Fibroblast of skin of back (primary cell): ENCODE measurements around the gene CCDC69. TPM values are rescaled to one million over a fixed set of nuclear protein-coding genes. Genes with fewer than 3 reads are reported as not detected.
A peak's percentile ranks its signal among the peaks of the same experiment; 100 is the strongest.
"Not testable (repeated sequence)": the region's sequence is repeated elsewhere in the genome, so short reads cannot be mapped to it uniquely, and the experiment has no call there.

Source experiments
- DNase-seq: peaks from one replicate; pipeline ENCODE4 v3.0.0-alpha.2; 2013
- polyA plus RNA-seq, 2 experiments: library from polyadenylated mRNA; unstranded; fragments of 120-200 nt; gene quantifications; one replicate each; pipeline ENCODE4 v1.2.1, GENCODE V29; 2013; ENCODE audit not compliant: insufficient read length in 2 of 2

Gene CCDC69
- polyA plus RNA-seq (2013, experiment 1 of 2; ENCODE audit: insufficient read length), result 1.2 TPM
- 0.73 TPM for polyA plus RNA-seq (2013, experiment 2 of 2; ENCODE audit: insufficient read length)

- peak; percentile 70 for DNase-seq
These were observed at the start of gene CCDC69 for GRCh38 chr5:151223447-151224264. CCDC69 (minus strand) TSS chr5:151224092; CDS start chr5:151223970, 122 bp downstream.

GRCh38 chr5:151271336-151271735 is 47.4 kb upstream of the CCDC69 start:
- no peak for DNase-seq

GRCh38 chr5:151270599-151270998 is 46.7 kb upstream of the CCDC69 start:
- peak; percentile 7 for DNase-seq

GRCh38 chr5:151267491-151268260 is 43.8 kb upstream of the CCDC69 start:
- no peak for DNase-seq

GRCh38 chr5:151264113-151264512 is 40.2 kb upstream of the CCDC69 start:
- DNase-seq, result peak; percentile 47

GRCh38 chr5:151262532-151262931 is 38.6 kb upstream of the CCDC69 start:
- no peak for DNase-seq

GRCh38 chr5:151259931-151260330 is 36.0 kb upstream of the CCDC69 start:
- DNase-seq, result no peak

- no peak for DNase-seq
These were observed 34.9 kb upstream of the CCDC69 start for GRCh38 chr5:151258816-151259215.

GRCh38 chr5:151258201-151258611 is 34.3 kb upstream of the CCDC69 start:
- DNase-seq, result no peak

GRCh38 chr5:151257731-151258181 is 33.9 kb upstream of the CCDC69 start:
- no peak for DNase-seq

- DNase-seq, result no peak
These were observed 31.9 kb upstream of the CCDC69 start for GRCh38 chr5:151255621-151256286.

- not testable (repeated sequence) for DNase-seq
These were observed 31.1 kb upstream of the CCDC69 start for GRCh38 chr5:151254990-151255389.

GRCh38 chr5:151254556-151254955 is 30.7 kb upstream of the CCDC69 start:
- no peak for DNase-seq

GRCh38 chr5:151253605-151253950 is 29.7 kb upstream of the CCDC69 start:
- DNase-seq, result no peak

GRCh38 chr5:151252762-151253604 is 29.1 kb upstream of the CCDC69 start, which contains the start of gene GM2A:
GM2A (plus strand) TSS chr5:151253185; CDS start chr5:151253217, 32 bp downstream.
- peak; percentile 99 for DNase-seq

GRCh38 chr5:151251621-151252020 is 27.7 kb upstream of the CCDC69 start:
- no peak for DNase-seq

GRCh38 chr5:151251001-151251551 is 27.2 kb upstream of the CCDC69 start:
- no peak for DNase-seq

GRCh38 chr5:151250346-151251000 is 26.6 kb upstream of the CCDC69 start:
- no peak for DNase-seq

GRCh38 chr5:151249281-151249680 is 25.4 kb upstream of the CCDC69 start:
- DNase-seq, result no peak

- no peak for DNase-seq
These were observed 24.8 kb upstream of the CCDC69 start for GRCh38 chr5:151248651-151249050.

- DNase-seq, result no peak
These were observed 21.9 kb upstream of the CCDC69 start for GRCh38 chr5:151245680-151246219.
